DLD1 (cell line): Measurements from ENCODE around the gene MAGEA2B.
"Not testable (repeated sequence)": the region's sequence is repeated elsewhere in the genome, so short reads cannot be mapped to it uniquely, and the experiment has no call there.

Experiments used
- in situ Hi-C: cut with HindIII; loops from 2 replicates; pipeline ENCODE4 v1.10.0; 2017; ENCODE audit warnings: low sequenced_read_pairs

MAGEA2B gene

DNA sequence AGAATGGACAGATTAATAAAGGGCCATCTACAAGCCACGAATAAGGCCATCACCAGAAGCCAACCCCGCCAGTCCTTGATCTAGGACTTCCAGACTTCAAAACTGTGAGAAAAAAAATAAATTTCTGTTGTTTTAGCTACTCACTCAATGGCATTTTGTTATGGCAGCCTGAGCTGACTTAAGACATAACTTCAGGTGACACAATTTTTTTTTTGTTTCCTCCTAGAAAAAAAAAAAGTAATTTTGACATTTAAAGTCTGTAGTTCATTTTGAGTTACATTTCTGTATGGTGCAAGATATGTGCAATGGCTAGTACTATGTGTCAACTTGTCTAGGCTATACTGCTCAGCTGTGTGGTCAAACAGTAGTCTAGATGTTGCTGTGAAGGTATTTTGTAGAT, 44.5 kb downstream of the MAGEA2B start, which contains the start of gene CSAG3:
CSAG3 (plus strand) TSS at position 301 of the 400 bp plus-strand sequence.
- in situ Hi-C loops: not testable (repeated sequence)

DNA sequence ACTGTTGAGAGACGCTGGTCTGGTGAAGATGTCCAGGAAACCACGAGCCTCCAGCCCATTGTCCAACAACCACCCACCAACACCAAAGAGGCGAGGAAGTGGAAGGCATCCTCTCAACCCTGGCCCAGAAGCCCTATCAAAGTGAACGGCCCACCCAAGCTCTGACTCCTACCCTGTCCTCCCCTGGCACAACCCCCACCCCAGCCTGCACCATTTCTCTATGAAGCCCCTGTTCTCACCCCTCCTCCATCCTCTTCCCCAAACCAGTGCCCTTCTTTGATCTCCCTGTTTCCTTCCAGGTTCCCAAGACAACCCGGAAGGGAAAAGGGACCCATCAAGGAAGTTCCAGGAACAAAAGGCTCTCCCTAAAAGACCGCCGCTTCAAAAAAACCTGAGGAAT, 45.1 kb downstream of the MAGEA2B start:
- in situ Hi-C loops: not testable (repeated sequence)

DNA sequence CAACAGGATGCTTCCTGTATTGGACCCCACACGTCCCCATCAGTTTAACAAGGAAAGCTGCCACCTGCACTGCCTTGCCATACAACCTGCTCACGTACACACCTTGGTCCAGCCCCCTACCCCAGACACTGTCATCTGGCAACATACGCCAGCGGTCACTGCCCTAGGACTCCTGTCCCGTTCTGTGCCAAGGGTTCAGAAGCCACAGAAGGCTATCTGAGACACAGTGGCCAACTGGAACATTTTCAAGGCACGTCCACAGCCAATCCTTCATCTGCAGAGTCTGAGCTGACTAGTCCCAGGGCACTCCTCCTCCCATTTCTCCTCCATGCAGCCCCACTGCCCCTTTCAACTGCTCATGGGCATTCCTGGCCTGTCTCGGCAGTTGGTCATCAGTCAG, 47.2 kb downstream of the MAGEA2B start:
- in situ Hi-C loops: not testable (repeated sequence)

GRCh38 chrX:152766562-152766961, 52.1 kb downstream of the MAGEA2B start:
- in situ Hi-C loops: not testable (repeated sequence)
